Progenitor cell of endocrine pancreas (in vitro differentiated cells): ENCODE results near the gene PSMC3. TPM values are rescaled to one million over a fixed set of nuclear protein-coding genes. Genes with fewer than 3 reads are reported as not detected.

ENCODE experiments used
- DNase-seq: peaks from one replicate; pipeline ENCODE4 v3.0.0; 2021; ENCODE audit warnings: low spot score; ENCODE audit not compliant: unreplicated experiment
- H3K27ac Mint-ChIP-seq: 2 replicates; pipeline ENCODE4 v1.8.0; 2021; ENCODE audit warnings: mild to moderate bottlenecking, moderate library complexity, mixed read lengths
- H3K27me3 Mint-ChIP-seq: 2 replicates; pipeline ENCODE4 v1.8.0; 2021; ENCODE audit warnings: mixed read lengths
- H3K36me3 Mint-ChIP-seq: 2 replicates; pipeline ENCODE4 v1.8.0; 2022; ENCODE audit warnings: mixed read lengths; ENCODE audit not compliant: insufficient read depth
- H3K4me1 Mint-ChIP-seq: 2 replicates; pipeline ENCODE4 v1.8.0; 2021; ENCODE audit warnings: low read depth, mixed read lengths
- H3K4me3 Mint-ChIP-seq: 2 replicates; pipeline ENCODE4 v1.8.0; 2021; ENCODE audit warnings: low read depth, mild to moderate bottlenecking, moderate library complexity, mixed read lengths
- H3K9me3 Mint-ChIP-seq: 2 replicates; pipeline ENCODE4 v1.8.0; 2021; ENCODE audit warnings: low read depth, mixed read lengths
- CTCF ChIP-seq: fragments of 200-600 bp; sonication (generic); IDR thresholded peaks from one replicate; pipeline ENCODE4 v1.5.0; 2021; ENCODE audit warnings: antibody characterized with exemption, mild to moderate bottlenecking; ENCODE audit not compliant: unreplicated experiment
- total RNA-seq: library from RNA; stranded (reverse); gene quantifications from 2 replicates; pipeline ENCODE4 v1.2.1, GENCODE V29; 2021

The PSMC3 gene
- total RNA-seq, 1 donor from 2014 or later, result 103 TPM

DNA sequence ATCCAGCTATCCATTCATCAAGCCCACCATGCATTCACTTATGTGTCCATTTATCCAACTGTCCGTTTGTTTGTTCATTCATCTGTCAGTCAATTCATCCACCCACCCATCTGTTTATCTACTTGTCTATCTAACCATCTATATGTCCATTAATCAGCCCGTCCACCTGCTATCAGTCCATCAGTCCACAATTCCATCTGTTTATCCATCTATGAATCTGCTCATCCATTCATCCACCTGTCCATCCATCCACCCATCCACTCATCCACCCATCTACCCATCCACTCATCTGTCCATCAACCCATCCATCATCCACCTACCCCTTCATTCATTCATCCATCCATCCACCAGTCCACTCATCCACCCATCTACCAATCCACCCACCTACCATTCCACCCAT lies 46.9 kb downstream of the PSMC3 start:
- peaks cover 6% of the 10 kb centered on the region for H3K27me3 Mint-ChIP-seq
- no peaks in the 10 kb centered on the region for H3K36me3 Mint-ChIP-seq
- no peak for DNase-seq
- no peak overlapping the region for H3K27ac Mint-ChIP-seq
- H3K4me3 Mint-ChIP-seq, result no peak overlapping the region
- no peaks in the 10 kb centered on the region for H3K9me3 Mint-ChIP-seq
- H3K4me1 Mint-ChIP-seq, result no peaks in the 10 kb centered on the region
- TF ChIP-seq CTCF, result no peak

- DNase-seq, result no peak
- Mint-ChIP-seq H3K27me3 (peaks cover 6% of the 10 kb centered on the region), H3K36me3 (no peaks in the 10 kb centered on the region), H3K9me3 (no peaks in the 10 kb centered on the region), H3K4me3 (no peak overlapping the region), H3K27ac (no peak overlapping the region), H3K4me1 (no peaks in the 10 kb centered on the region)
- TF ChIP-seq CTCF, result no peak
Measured at GRCh38 chr11:47378836-47379170, 47.4 kb downstream of the PSMC3 start.

DNA sequence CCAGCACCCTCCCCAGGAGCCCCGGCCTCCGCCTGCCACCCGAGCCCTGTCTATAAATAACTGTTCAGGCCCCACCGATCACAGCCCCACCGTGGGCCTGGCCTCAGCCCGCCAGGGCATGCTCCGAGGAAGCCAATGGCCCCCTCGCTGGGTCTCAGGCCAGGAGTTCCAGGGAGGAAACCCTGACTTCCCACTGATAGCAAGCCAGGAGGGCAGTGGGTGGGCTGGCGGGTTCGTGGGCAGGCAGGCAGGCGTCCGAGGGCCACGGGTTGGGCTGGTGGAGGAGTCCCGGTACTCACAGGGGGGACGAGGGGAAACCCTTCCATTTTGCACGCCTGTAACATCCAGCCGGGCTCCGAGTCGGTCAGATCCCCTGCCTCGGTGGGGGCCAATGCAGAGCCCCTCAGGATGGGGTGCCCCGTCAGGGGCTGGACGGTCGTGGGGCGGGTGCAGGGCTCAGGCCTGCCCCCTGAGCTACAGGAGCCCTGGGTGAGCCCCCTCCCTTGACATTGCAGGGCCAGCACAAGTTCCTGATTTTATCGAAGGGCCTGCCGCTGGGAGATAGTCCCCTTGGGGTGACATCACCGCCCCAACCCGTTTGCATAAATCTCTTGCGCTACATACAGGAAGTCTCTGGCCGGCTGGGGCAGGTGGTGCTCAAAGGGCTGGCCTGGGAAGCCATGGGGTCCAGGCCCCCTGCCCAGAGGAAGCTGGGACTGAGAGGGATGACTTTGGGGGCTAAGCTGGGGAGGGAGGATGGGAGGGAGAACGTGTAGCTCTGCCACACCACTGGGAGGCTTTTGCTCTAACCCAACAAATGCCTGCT lies 48.0 kb downstream of the PSMC3 start, which contains the start of gene SPI1:
TSS of gene SPI1 (minus strand) at position 538 of the 826 bp plus-strand sequence. CDS start at position 344, 194 bp downstream.
- no peaks in the 10 kb centered on the region for H3K36me3 Mint-ChIP-seq
- no peak for TF ChIP-seq CTCF
- no peaks in the 10 kb centered on the region for H3K4me1 Mint-ChIP-seq
- no peak within 1 kb of the TSS for H3K27ac Mint-ChIP-seq
- peaks cover 4% of the 10 kb centered on the region for H3K27me3 Mint-ChIP-seq
- DNase-seq, result no peak
- H3K4me3 Mint-ChIP-seq, result no peak within 1 kb of the TSS
- no peaks in the 10 kb centered on the region for H3K9me3 Mint-ChIP-seq

- Mint-ChIP-seq H3K27ac (no peak overlapping the region), H3K9me3 (no peaks in the 10 kb centered on the region), H3K4me1 (no peaks in the 10 kb centered on the region), H3K36me3 (no peaks in the 10 kb centered on the region), H3K4me3 (no peak overlapping the region), H3K27me3 (peaks cover 2% of the 10 kb centered on the region)
- no peak for DNase-seq
- no peak for TF ChIP-seq CTCF
Measured at GRCh38 chr11:47377571-47378009, 48.6 kb downstream of the PSMC3 start.

- no peaks in the 10 kb centered on the region for H3K36me3 Mint-ChIP-seq
- no peaks in the 10 kb centered on the region for H3K4me1 Mint-ChIP-seq
- TF ChIP-seq CTCF, result no peak
- no peak overlapping the region for H3K4me3 Mint-ChIP-seq
- H3K9me3 Mint-ChIP-seq, result no peaks in the 10 kb centered on the region
- no peak for DNase-seq
- no peaks in the 10 kb centered on the region for H3K27me3 Mint-ChIP-seq
- H3K27ac Mint-ChIP-seq, result no peak overlapping the region
Measured at GRCh38 chr11:47376525-47377371, 49.5 kb downstream of the PSMC3 start.
